Neural cell (in vitro differentiated cells): ENCODE results near the gene SPOCK1. TPM values are rescaled to one million over a fixed set of nuclear protein-coding genes. Genes with fewer than 3 reads are reported as not detected.

ENCODE experiments used
- H2AFZ ChIP-seq: fragments of 200-600, 300-800 bp; sonication (generic), shearing (Covaris generic); 2 replicates; pipeline ENCODE4 v1.6.0; 2014; ENCODE audit warnings: low read depth, mild to moderate bottlenecking, antibody characterized with exemption, low read length, moderate library complexity
- H3F3A ChIP-seq: fragments of 200-600 bp; shearing (Covaris generic); 2 replicates; pipeline ENCODE4 v1.6.1; 2016; ENCODE audit warnings: mild to moderate bottlenecking, moderate library complexity, mixed read lengths, antibody characterized with exemption, low read length; ENCODE audit not compliant: insufficient read depth, poor library complexity, severe bottlenecking
- H3K27ac ChIP-seq: fragments of 200-600, 300-800 bp; sonication (generic), shearing (Covaris generic); 2 replicates; pipeline ENCODE4 v1.5.1; 2014; ENCODE audit warnings: mild to moderate bottlenecking, low read length, moderate library complexity
- H3K27me3 ChIP-seq: fragments of 300-800, 200-600 bp; sonication (generic), shearing (Covaris generic); 2 replicates; pipeline ENCODE4 v1.6.0; 2014; ENCODE audit warnings: mild to moderate bottlenecking, low read depth, low read length, moderate library complexity; ENCODE audit not compliant: insufficient read depth
- H3K36me3 ChIP-seq: fragments of 300-800, 200-600 bp; sonication (generic), shearing (Covaris generic); 2 replicates; pipeline ENCODE4 v1.5.1; 2014; ENCODE audit warnings: mild to moderate bottlenecking, antibody characterized with exemption, low read length, moderate library complexity; ENCODE audit not compliant: insufficient read depth
- H3K4me2 ChIP-seq: fragments of 300-800, 200-600 bp; sonication (generic), shearing (Covaris generic); 2 replicates; pipeline ENCODE4 v1.6.0; 2014; ENCODE audit warnings: mild to moderate bottlenecking, low read length
- H3K4me3 ChIP-seq: fragments of 300-800, 200-600 bp; sonication (generic), shearing (Covaris generic); 2 replicates; pipeline ENCODE4 v1.5.1; 2014; ENCODE audit warnings: mild to moderate bottlenecking, low read length, moderate library complexity
- H3K79me2 ChIP-seq: fragments of 200-600 bp; shearing (Covaris generic); replicated peaks from 2 replicates; pipeline ENCODE4 v1.6.0; 2014; ENCODE audit warnings: mild to moderate bottlenecking, low read length, moderate library complexity; ENCODE audit not compliant: insufficient read depth
- H3K9ac ChIP-seq: fragments of 300-800, 200-600 bp; sonication (generic), shearing (Covaris generic); 2 replicates; pipeline ENCODE4 v1.6.1; 2016; ENCODE audit warnings: mild to moderate bottlenecking, low read length, mixed read lengths
- H3K9me2 ChIP-seq: fragments of 200-600 bp; shearing (Covaris generic); 2 replicates; pipeline ENCODE4 v1.6.1; 2016; ENCODE audit warnings: mild to moderate bottlenecking, low read length, mixed read lengths; ENCODE audit not compliant: insufficient read depth
- H3K9me3 ChIP-seq: fragments of 200-600, 300-800 bp; sonication (generic), shearing (Covaris generic); 2 replicates; pipeline ENCODE4 v1.6.1; 2016; ENCODE audit warnings: mild to moderate bottlenecking, mixed run types, low read length, moderate library complexity, mixed read lengths
- H4K20me1 ChIP-seq: fragments of 200-600 bp; shearing (Covaris generic); 2 replicates; pipeline ENCODE4 v1.6.1; 2016; ENCODE audit warnings: mild to moderate bottlenecking, mixed run types; ENCODE audit not compliant: insufficient read depth
- CTCF ChIP-seq: fragments of 450-650 bp; IDR thresholded peaks from 2 replicates; pipeline ENCODE4 v1.5.1; 2014; ENCODE audit warnings: antibody characterized with exemption, mild to moderate bottlenecking, moderate library complexity; ENCODE audit not compliant: poor library complexity, severe bottlenecking
- EP300 ChIP-seq: fragments of 450-650 bp; conservative IDR thresholded peaks from 2 replicates; pipeline ENCODE4 v1.6.1; 2014; ENCODE audit warnings: antibody characterized with exemption, mild to moderate bottlenecking, moderate library complexity; ENCODE audit not compliant: poor library complexity, severe bottlenecking
- EZH2 ChIP-seq: fragments of 200-600, 300-800 bp; shearing (Covaris generic), sonication (generic); IDR thresholded peaks from 2 replicates; pipeline ENCODE4 v1.6.1; 2014; ENCODE audit warnings: antibody characterized with exemption, low read length, borderline replicate concordance, mild to moderate bottlenecking; ENCODE audit not compliant: insufficient read depth, poor library complexity, severe bottlenecking
- MXI1 ChIP-seq: fragments of 450-650 bp; conservative IDR thresholded peaks from 2 replicates; pipeline ENCODE4 v1.6.1; 2014; ENCODE audit warnings: antibody characterized with exemption, mild to moderate bottlenecking; ENCODE audit not compliant: poor library complexity, severe bottlenecking
- POLR2AphosphoS5 ChIP-seq: IDR thresholded peaks from 2 replicates; pipeline ENCODE4 v1.6.1; 2012
- RAD21 ChIP-seq: fragments of 450-650 bp; conservative IDR thresholded peaks from 2 replicates; pipeline ENCODE4 v1.6.1; 2014; ENCODE audit warnings: antibody characterized with exemption, mild to moderate bottlenecking, moderate library complexity
- REST ChIP-seq: IDR thresholded peaks from 2 replicates; pipeline ENCODE4 v1.6.1; 2012; ENCODE audit warnings: borderline replicate concordance
- SMC3 ChIP-seq: fragments of 450-650 bp; conservative IDR thresholded peaks from 2 replicates; pipeline ENCODE4 v1.6.1; 2014; ENCODE audit warnings: antibody characterized with exemption, mild to moderate bottlenecking, moderate library complexity; ENCODE audit not compliant: poor library complexity
- TAF1 ChIP-seq: IDR thresholded peaks from 2 replicates; pipeline ENCODE4 v1.6.1; 2012; ENCODE audit warnings: low read depth
- polyA plus RNA-seq: library from polyadenylated mRNA; depleted of rRNA; stranded (reverse); fragments of >200 nt; gene quantifications from 2 replicates; pipeline ENCODE4 v1.2.3, GENCODE V29; 2014

Gene SPOCK1
- polyA plus RNA-seq, 1 donor from 2014 or later, result 33.6 TPM

DNA sequence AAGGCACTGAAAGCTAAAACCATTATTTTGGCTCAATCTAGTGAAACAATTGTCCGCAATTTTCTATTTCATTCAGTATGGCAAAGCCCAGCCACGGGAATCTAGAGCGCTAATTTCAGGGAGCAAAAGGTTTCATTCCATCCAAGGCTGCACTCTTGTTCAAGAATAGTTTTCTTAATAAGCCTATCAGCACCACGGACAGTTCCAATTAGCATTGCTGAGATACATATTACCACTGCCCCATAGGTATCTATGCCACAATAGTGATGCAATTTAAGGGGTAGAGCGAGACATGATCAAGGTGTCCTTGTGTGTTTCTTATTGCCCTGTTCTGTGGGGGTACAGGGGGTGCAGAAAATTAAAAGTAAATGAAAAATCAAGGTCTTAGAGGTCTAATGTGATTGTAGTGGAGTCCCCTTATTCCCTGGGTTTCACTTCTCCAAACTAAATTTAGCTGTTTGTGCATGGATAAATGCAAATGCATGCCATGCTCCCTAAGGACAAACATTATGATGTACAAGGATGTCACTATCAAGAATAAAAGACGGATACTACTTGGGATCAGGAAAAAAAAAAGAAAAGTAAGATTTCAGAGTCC is 45.5 kb downstream of the SPOCK1 start:
- Histone ChIP-seq H3K36me3 (no peaks in the 10 kb centered on the region), H3K27me3 (no peaks in the 10 kb centered on the region), H3K79me2 (no peaks in the 10 kb centered on the region), H3K27ac (no peak overlapping the region), H3K4me2 (no peak overlapping the region), H4K20me1 (no peaks in the 10 kb centered on the region), H3K4me3 (peak overlapping the region; percentile 5), H3K9ac (no peak overlapping the region), H3K9me3 (no peaks in the 10 kb centered on the region), H2AFZ (no peak overlapping the region), H3K9me2 (no peaks in the 10 kb centered on the region), H3F3A (no peaks in the 10 kb centered on the region)
- TF ChIP-seq EP300 (no peak), POLR2AphosphoS5 (no peak), REST (peak; percentile 34), RAD21 (no peak), EZH2 (no peak), CTCF (no peak)

DNA sequence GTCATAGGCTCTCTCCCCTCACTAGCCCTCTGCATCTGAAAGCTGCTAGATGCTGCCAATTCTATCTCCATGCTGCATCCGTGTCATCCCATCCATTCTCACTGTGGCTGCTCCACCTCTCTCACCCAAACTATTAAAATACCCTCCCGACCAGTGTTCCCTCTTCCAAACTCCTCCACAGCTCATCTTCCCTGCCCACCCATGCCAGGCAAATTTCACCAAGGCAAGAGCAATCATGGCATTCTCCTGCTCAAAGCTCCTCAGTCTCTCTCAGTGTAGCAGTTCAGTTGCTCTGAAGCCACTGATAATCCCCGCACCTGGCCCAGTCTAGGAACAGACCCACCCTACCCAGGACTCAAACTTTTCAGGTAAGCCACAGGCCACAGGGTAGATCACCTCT is 48.4 kb downstream of the SPOCK1 start:
- no peaks in the 10 kb centered on the region for H3F3A ChIP-seq
- H3K9ac ChIP-seq, result no peak overlapping the region
- no peaks in the 10 kb centered on the region for H3K9me3 ChIP-seq
- no peak overlapping the region for H3K4me3 ChIP-seq
- H3K79me2 ChIP-seq, result no peaks in the 10 kb centered on the region
- no peaks in the 10 kb centered on the region for H3K9me2 ChIP-seq
- no peaks in the 10 kb centered on the region for H3K27me3 ChIP-seq
- no peak overlapping the region for H3K4me2 ChIP-seq
- no peaks in the 10 kb centered on the region for H4K20me1 ChIP-seq
- no peak overlapping the region for H3K27ac ChIP-seq
- H3K36me3 ChIP-seq, result no peaks in the 10 kb centered on the region
- TF ChIP-seq MXI1 (no peak), EZH2 (no peak), EP300 (no peak), RAD21 (no peak), POLR2AphosphoS5 (no peak), CTCF (no peak), TAF1 (no peak), REST (no peak), SMC3 (no peak)
- H2AFZ ChIP-seq, result no peak overlapping the region
